Measurements from ENCODE around the gene DUOX1. TPM values are rescaled to one million over a fixed set of nuclear protein-coding genes. Genes with fewer than 3 reads are reported as not detected.

The DUOX1 gene
- total RNA-seq, 2 donors from 2014 or later: 0.45 to 0.96 TPM

- Histone ChIP-seq H3K4me1 (no peaks in the 10 kb centered on the region), H3K9me3 (no peaks in the 10 kb centered on the region), H3K4me3 (no peak overlapping the region), H3K27me3 (no peaks in the 10 kb centered on the region), H3K36me3 (no peaks in the 10 kb centered on the region), H3K9ac (ENCODE audit: low read depth in 2 of 2, low read length in 2 of 2) (no peak overlapping the region), H3K27ac (no peak overlapping the region)
- intact Hi-C loops (cut with DNase I): loop anchor here (5.0 to 10.0 kb wide), 2 partner anchors 34 to 227 kb away; no protein-coding TSS in a partner anchor
- TF ChIP-seq CTCF (IDR thresholded peaks at IDR 0.05): no peak
- no peak for DNase-seq
Measured at GRCh38 chr15:45168286-45168685, 38.5 kb downstream of the DUOX1 start.

- Histone ChIP-seq H3K9ac (ENCODE audit: low read depth in 2 of 2, low read length in 2 of 2) (no peak overlapping the region), H3K27ac (no peak overlapping the region), H3K27me3 (no peaks in the 10 kb centered on the region), H3K36me3 (no peaks in the 10 kb centered on the region), H3K9me3 (no peaks in the 10 kb centered on the region), H3K4me3 (no peak overlapping the region), H3K4me1 (no peaks in the 10 kb centered on the region)
- DNase-seq: no peak
- intact Hi-C loops (cut with DNase I): loop anchor here (5.0 to 10.0 kb wide), 2 partner anchors 33 to 226 kb away; no protein-coding TSS in a partner anchor
- TF ChIP-seq CTCF (IDR thresholded peaks at IDR 0.05): no peak
Measured at GRCh38 chr15:45168751-45169551, 39.2 kb downstream of the DUOX1 start.

GRCh38 chr15:45169608-45170480 is 40.0 kb downstream of the DUOX1 start:
- H3K4me1 ChIP-seq: no peaks in the 10 kb centered on the region
- no peaks in the 10 kb centered on the region for H3K27me3 ChIP-seq
- no peaks in the 10 kb centered on the region for H3K36me3 ChIP-seq
- no peak for TF ChIP-seq CTCF (IDR thresholded peaks at IDR 0.05)
- intact Hi-C loops (cut with DNase I): loop anchor here (5.0 to 10.0 kb wide), 2 partner anchors 32 to 225 kb away; no protein-coding TSS in a partner anchor
- H3K9ac ChIP-seq (ENCODE audit: low read depth in 2 of 2, low read length in 2 of 2): no peak overlapping the region
- no peaks in the 10 kb centered on the region for H3K9me3 ChIP-seq
- no peak for DNase-seq
- H3K27ac ChIP-seq: no peak overlapping the region
- no peak overlapping the region for H3K4me3 ChIP-seq

- no peak overlapping the region for H3K27ac ChIP-seq
- TF ChIP-seq CTCF (IDR thresholded peaks at IDR 0.05): no peak
- no peaks in the 10 kb centered on the region for H3K36me3 ChIP-seq
- H3K9ac ChIP-seq (ENCODE audit: low read depth in 2 of 2, low read length in 2 of 2): no peak overlapping the region
- DNase-seq: no peak
- intact Hi-C loops (cut with DNase I): no loop called here
- no peaks in the 10 kb centered on the region for H3K9me3 ChIP-seq
- H3K27me3 ChIP-seq: no peaks in the 10 kb centered on the region
- no peaks in the 10 kb centered on the region for H3K4me1 ChIP-seq
- no peak overlapping the region for H3K4me3 ChIP-seq
Measured at GRCh38 chr15:45171912-45172311, 42.1 kb downstream of the DUOX1 start.

- no peak overlapping the region for H3K4me3 ChIP-seq
- intact Hi-C loops (cut with DNase I): no loop called here
- H3K27me3 ChIP-seq: no peaks in the 10 kb centered on the region
- H3K9me3 ChIP-seq: no peaks in the 10 kb centered on the region
- peaks cover under 1% of the 10 kb centered on the region for H3K4me1 ChIP-seq
- H3K36me3 ChIP-seq: no peaks in the 10 kb centered on the region
- no peak overlapping the region for H3K27ac ChIP-seq
- no peak overlapping the region for H3K9ac ChIP-seq (ENCODE audit: low read depth in 2 of 2, low read length in 2 of 2)
- DNase-seq: no peak
- no peak for TF ChIP-seq CTCF (IDR thresholded peaks at IDR 0.05)
Measured at GRCh38 chr15:45174069-45174468, 44.3 kb downstream of the DUOX1 start.
